Osteocyte (in vitro differentiated cells): ENCODE measurements around the gene CAPSL. TPM values are rescaled to one million over a fixed set of nuclear protein-coding genes. Genes with fewer than 3 reads are reported as not detected.
A peak's percentile ranks its signal among the peaks of the same experiment; 100 is the strongest.

Experiments
- DNase-seq: peaks from one replicate; pipeline ENCODE4 v3.0.0; 2021; ENCODE audit warnings: mixed read lengths; ENCODE audit not compliant: unreplicated experiment; ENCODE audit errors: extremely low spot score
- H3K27ac Mint-ChIP-seq: one replicate; pipeline ENCODE4 v1.8.0; 2021; ENCODE audit warnings: mild to moderate bottlenecking, mixed read lengths; ENCODE audit not compliant: unreplicated experiment
- H3K27me3 Mint-ChIP-seq: one replicate; pipeline ENCODE4 v1.8.0; 2021; ENCODE audit warnings: mixed read lengths; ENCODE audit not compliant: unreplicated experiment
- H3K36me3 Mint-ChIP-seq: one replicate; pipeline ENCODE4 v1.8.0; 2021; ENCODE audit warnings: mixed read lengths; ENCODE audit not compliant: unreplicated experiment
- H3K4me1 Mint-ChIP-seq: one replicate; pipeline ENCODE4 v1.8.0; 2021; ENCODE audit warnings: mixed read lengths; ENCODE audit not compliant: unreplicated experiment
- H3K4me3 Mint-ChIP-seq: one replicate; pipeline ENCODE4 v1.8.0; 2021; ENCODE audit warnings: mild to moderate bottlenecking, moderate library complexity, mixed read lengths; ENCODE audit not compliant: unreplicated experiment
- H3K9me3 Mint-ChIP-seq: one replicate; pipeline ENCODE4 v1.8.0; 2021; ENCODE audit warnings: mixed read lengths; ENCODE audit not compliant: unreplicated experiment
- CTCF ChIP-seq: fragments of 200-600 bp; sonication (generic); IDR thresholded peaks from 2 replicates; pipeline ENCODE4 v1.5.0; 2021; ENCODE audit warnings: antibody characterized with exemption, mild to moderate bottlenecking, moderate library complexity
- total RNA-seq: library from RNA; stranded (reverse); gene quantifications from 2 replicates; pipeline ENCODE4 v1.2.1, GENCODE V29; 2021

Gene CAPSL
- total RNA-seq, 1 donor from 2014 or later = not detected

- Mint-ChIP-seq H3K36me3 (no peaks in the 10 kb centered on the region), H3K27me3 (peaks cover 12% of the 10 kb centered on the region), H3K4me3 (no peak overlapping the region), H3K27ac (no peak overlapping the region), H3K9me3 (no peaks in the 10 kb centered on the region), H3K4me1 (no peaks in the 10 kb centered on the region)
- no peak for TF ChIP-seq CTCF
- DNase-seq = no peak
These were observed 33.4 kb upstream of the CAPSL start for GRCh38 chr5:35971878-35972210.

- H3K27ac Mint-ChIP-seq = no peak overlapping the region
- H3K27me3 Mint-ChIP-seq = peaks cover 15% of the 10 kb centered on the region
- H3K4me3 Mint-ChIP-seq = no peak overlapping the region
- no peak for TF ChIP-seq CTCF
- DNase-seq = no peak
- no peaks in the 10 kb centered on the region for H3K4me1 Mint-ChIP-seq
- no peaks in the 10 kb centered on the region for H3K36me3 Mint-ChIP-seq
- no peaks in the 10 kb centered on the region for H3K9me3 Mint-ChIP-seq
These were observed 32.9 kb upstream of the CAPSL start for GRCh38 chr5:35971186-35971877.

GRCh38 chr5:35963381-35963843 is 25.0 kb upstream of the CAPSL start:
- H3K27me3 Mint-ChIP-seq = peaks cover 22% of the 10 kb centered on the region
- no peak overlapping the region for H3K27ac Mint-ChIP-seq
- no peaks in the 10 kb centered on the region for H3K4me1 Mint-ChIP-seq
- DNase-seq = no peak
- H3K4me3 Mint-ChIP-seq = no peak overlapping the region
- H3K36me3 Mint-ChIP-seq = no peaks in the 10 kb centered on the region
- TF ChIP-seq CTCF = peak; percentile 42
- H3K9me3 Mint-ChIP-seq = no peaks in the 10 kb centered on the region

GRCh38 chr5:35960328-35960727 is 21.9 kb upstream of the CAPSL start:
- H3K4me3 Mint-ChIP-seq = no peak overlapping the region
- no peak for DNase-seq
- H3K27me3 Mint-ChIP-seq = peaks cover 18% of the 10 kb centered on the region
- TF ChIP-seq CTCF = no peak
- no peak overlapping the region for H3K27ac Mint-ChIP-seq
- no peaks in the 10 kb centered on the region for H3K36me3 Mint-ChIP-seq
- no peaks in the 10 kb centered on the region for H3K4me1 Mint-ChIP-seq
- H3K9me3 Mint-ChIP-seq = no peaks in the 10 kb centered on the region

- no peak overlapping the region for H3K27ac Mint-ChIP-seq
- no peaks in the 10 kb centered on the region for H3K9me3 Mint-ChIP-seq
- H3K4me1 Mint-ChIP-seq = no peaks in the 10 kb centered on the region
- no peak for TF ChIP-seq CTCF
- H3K27me3 Mint-ChIP-seq = peaks cover 30% of the 10 kb centered on the region
- no peaks in the 10 kb centered on the region for H3K36me3 Mint-ChIP-seq
- no peak for DNase-seq
- H3K4me3 Mint-ChIP-seq = no peak overlapping the region
These were observed 18.0 kb upstream of the CAPSL start for GRCh38 chr5:35956429-35956828.
